HG03521 (cell line): ENCODE results near the gene LBHD1.
"Not testable (repeated sequence)": the region's sequence is repeated elsewhere in the genome, so short reads cannot be mapped to it uniquely, and the experiment has no call there.

ENCODE experiments used
- ATAC-seq: cut with Tn5 transposase; IDR thresholded peaks from one replicate; pipeline ENCODE4 v1.9.1; 2021; ENCODE audit warnings: mild to moderate bottlenecking, moderate library complexity; ENCODE audit not compliant: unreplicated experiment

Gene LBHD1

DNA sequence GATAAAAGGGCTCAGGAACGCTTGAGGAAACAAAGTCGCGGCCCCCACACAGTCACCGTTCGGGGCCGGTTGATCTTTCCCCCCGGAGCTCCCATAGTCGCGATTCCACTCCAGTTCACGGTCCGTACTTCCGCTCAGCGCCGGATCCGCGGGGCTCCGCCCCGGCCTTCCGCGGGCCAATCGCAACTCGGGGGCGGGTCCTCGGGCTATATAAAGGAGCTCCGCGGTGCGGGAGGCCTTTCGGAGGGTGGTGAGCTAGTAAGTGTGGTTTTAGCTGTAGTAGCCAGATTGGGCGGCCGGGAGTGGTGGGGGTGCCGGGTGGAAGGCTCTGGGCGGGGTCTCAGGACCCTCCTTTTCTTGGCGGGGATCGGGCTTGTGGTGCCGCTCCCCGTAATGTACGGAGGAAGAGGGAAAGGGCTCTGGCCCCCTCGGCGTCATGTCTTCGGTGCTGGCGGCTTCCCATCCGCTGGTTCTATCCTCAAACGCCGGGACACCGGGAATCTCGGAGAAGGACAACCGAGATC, 6.9 kb downstream of the LBHD1 start, which contains the start of the genes C11orf98 and CSKMT:
C11orf98 (minus strand) TSS at position 136 of the 524 bp plus-strand sequence; CDS start at position 95, 41 bp downstream.
CSKMT (plus strand) TSS at position 238 of the 524 bp plus-strand sequence. CDS start 568 bp downstream, outside the sequence.
- peak; percentile 73 for ATAC-seq

DNA sequence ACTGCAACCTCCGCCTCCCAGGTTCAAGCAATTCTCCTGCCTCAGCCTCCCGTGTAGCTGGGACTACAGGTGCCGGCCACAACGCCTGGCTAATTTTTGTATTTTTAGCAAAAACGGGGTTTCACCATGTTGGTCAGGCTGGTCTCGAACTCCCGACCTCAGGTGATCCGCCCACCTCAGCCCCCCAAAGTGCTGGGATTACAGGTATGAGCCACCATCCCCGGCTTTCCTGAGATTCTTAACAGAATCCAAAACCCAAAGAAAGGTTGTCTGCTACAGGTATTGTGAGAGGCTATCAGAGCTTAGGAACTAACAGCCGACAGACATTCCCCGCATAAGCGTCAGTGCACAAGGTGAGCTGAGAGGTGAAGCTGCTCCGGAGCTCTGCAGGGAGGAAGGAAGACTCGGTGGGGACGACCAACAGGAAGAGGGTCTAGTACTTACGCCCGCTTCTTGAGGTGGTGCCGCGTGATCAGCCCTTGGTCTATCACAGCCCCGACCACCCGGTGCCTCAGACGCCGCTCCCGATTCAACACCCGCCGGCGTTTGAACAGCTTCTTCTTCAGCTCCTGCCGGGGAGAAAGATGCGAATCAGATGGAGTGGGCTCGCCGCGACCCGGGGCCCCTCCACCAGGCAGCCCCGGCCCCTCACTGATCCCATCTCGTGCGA, 7.5 kb downstream of the LBHD1 start:
- peak; percentile 28 for ATAC-seq

DNA sequence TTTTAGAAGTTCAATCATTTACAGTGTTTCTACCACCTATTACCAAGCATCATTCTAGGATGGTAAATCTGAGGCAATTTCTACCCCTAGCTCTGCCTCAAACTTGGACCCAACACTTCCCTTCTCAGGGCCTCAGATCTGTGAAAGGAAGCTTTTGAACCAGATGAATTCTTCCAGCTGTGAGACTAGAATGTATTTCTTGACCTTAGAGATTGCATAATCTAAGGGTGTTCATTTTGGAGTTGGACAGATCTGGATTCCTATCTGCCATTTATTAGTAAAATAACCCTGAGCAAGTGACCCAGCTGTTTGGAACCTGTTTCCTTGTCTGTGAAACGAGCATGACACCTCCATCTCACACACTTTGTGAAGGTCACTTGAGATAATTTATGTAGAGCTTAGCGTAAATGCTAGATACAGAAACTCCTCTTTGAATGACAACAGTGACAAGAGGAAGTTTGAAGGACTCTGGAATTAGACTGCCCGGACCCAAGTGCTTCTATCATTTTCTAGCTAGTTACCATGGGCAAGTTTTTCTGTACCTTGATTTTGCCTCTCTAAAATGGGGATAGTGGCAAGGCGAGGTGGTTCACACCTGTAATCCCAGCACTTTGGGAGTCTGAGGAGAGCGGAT, 15.2 kb downstream of the LBHD1 start:
- ATAC-seq = no peak

DNA sequence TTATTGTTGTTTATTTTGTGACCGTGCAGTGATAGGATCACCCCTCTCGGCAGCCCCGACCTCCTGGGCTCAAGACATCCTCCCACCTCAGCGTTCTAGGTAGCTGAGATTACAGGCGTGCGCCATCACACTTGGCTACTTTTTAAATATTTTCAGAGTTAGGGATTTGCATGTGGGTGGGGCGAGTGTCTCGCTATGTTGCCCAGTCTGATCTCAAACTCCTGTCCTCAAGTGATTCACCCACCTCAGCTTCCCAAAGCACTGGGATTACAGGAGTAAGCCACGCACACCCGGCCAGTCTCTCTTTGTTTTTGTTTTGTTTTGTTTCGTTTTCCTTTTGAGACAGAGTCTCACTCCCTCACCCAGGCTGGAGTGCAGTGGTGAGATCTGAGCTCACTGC, 17.8 kb downstream of the LBHD1 start:
- ATAC-seq = no peak

DNA sequence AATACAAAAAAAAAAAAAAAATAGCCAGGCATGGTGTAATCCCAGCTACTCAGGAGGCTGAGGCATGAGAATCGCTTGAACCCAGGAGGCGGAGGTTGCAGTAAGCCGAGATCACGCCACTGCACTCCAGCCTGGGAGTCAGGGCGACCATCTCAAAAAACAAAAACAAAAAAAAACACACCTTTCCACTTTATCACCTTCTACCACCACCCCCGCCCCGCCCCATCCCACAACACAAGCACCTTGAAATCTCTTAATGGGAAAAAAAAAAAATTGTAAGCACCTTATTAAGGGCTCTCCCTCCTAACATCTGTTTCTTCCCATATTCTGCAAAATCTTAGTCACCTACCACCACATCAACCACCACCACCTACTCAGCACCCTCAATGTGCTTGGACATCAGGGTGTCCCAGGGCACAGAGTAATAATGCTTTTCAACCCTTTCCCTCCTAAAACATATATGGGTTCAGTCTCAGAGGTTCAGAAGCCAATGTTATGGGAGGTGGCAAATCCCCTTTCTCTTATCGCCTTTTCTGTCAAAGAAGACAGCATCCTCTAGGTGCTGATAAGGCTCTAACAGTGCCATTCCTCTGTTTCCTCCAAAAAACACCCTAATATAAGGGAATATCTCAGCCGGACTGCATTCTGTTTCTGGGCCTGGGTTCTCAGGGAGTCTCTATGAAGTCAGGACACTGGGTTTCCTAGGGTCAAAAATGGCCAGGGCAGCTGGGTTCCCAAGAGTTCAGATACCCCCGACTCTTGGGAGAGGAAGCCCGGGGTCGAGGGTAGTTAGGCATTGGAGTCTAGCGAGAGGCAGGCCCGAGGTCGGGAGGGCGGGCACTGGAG, 19.7 kb downstream of the LBHD1 start:
- no peak for ATAC-seq

DNA sequence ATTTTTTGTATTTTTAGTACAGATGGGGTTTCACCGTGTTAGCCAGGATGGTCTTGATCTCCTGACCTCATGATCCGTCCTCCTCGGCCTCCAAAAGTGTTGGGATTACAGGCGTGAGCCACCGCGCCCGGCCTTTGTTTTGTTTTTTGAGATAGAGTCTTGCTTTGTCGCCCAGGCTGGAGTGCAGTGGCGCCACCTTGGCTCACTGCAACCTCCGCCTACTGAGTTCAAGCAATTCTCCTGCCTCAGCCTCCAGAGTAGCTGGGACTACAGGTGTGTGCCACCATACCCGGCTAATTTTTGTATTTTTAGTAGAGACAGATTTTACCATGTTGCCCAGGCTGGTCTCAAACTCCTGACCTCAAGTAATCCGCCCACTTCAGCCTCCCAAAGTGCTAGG, 21.8 kb downstream of the LBHD1 start:
- not testable (repeated sequence) for ATAC-seq

DNA sequence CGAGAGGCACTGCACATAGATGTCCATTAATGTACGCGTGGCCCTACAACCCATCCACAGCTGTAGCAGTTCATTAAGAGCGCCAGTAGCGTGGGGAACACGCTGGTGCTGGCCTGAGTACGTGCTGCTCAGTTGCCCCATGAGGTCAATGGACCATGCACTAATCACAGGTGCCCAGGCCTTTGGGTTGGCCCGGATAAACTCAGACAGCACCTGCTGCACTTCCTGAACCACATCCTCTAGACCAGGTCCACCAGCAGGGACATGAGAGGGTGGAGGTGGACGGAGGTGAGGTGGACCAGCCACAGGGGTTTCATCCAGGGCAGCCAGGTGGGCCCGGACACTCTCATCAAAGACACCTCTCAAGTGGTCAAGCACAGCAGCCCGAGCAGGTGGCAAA, 22.6 kb downstream of the LBHD1 start:
- no peak for ATAC-seq

DNA sequence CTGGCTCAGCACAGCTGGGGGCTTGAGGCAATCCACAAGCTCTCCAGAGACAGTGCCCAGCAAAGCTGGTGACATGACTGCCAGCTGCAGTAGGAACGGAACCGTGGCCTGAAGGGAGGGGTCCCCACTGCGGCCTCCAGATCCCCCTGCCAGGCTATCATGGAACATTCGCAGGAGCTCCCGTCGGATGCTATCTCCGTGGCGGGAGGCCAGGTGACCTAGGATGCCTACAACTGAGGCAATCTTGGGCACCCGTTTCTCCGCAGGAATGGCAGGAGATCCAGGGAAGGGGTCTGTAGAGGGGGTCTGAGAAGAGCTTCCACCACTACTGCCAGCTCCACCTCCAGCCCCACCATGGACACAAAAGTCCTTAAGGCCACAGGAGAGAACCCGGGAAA, 23.1 kb downstream of the LBHD1 start:
- no peak for ATAC-seq

DNA sequence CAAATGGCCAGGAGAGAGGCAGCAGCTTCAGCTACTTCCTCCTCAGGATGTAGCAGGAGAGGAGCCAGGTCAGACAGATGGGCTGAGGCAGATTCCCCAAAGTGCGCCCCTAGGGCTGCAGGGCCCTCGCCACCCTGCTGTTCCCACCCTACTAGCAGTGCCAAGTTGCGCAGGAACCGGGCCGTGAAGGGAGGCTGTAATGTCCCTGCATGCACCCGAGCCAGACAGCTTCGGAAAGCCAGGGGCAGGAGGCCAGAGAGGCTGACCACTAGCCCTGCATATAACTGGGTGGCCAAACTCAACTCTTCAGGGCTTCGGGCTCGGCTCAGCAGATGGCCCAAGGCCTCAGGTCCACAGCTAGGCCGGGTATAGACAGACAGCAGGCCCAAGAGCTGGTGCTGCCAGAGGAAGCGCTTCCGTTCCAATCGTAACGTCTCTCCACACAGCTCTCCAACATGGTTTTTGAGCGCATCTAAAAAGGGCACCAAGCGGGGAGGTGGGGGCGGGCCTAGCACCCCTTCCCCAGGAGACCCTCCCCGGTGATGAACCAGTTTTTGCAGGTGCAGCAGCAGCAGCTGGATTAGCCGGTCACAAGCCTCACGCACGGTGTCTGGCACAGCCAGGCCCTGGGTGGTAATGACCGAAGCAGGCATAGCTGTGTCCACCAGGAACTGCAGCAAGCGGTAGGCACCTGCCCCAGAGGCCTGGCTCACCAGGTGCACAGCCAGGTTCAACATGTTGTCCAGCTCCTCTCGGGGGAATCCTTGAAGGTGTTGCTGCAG, 23.7 kb downstream of the LBHD1 start:
- no peak for ATAC-seq

DNA sequence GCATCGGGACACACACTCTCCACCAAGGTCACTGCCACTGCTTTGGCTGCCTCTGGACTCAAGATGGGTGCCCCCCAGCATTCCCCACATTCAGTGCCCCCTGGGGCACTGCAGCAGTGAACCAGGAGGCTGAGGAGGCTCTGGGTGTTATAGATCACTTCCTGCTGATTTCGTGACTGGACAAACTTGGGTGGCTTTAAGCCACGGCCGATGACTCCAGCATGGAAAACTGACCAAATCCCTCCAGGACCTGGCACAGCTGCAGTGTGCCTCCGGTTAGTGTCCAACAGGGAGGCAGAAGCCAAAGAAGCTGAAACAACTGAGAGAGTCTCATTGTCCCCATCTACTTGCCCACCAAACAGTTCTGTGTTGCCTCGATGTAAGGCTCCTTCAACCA, 24.5 kb downstream of the LBHD1 start:
- no peak for ATAC-seq

DNA sequence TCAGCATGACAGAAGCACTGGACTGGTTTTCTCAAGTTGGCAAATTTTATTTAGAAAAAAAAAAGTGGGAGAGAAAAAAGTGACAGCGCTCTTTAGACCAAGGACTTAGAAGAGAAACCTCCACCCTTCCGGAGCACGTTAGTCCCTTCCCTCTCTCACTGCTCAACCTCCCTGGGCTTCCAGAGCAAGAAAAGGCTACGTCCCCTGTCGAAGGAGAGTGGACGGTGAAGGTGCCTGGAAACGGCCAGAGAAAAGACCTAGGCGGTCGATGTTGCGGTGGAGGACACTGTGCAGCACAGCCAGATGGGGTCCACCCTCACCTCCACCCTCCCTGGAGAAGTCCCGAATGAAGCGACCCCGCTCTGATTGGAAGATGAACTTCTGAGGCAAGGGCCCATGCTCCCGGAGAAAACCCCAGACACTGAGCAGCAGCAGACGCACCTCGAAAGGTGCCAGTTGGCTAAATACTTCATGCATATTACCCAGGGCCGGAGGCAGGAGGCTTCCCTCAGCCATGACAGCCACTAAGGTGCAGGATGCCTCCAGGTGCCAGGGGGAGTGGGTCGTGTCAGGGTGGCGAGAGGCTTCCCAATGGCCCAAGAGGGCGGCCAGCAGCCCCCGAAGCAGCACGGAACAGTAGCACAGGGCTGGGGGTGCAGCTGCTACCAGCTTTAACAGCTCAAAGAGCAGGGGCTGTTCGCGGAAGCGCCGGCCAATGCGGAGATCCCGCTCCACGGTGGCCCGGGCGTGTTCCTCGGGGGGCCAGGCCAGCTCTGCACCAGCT, 25.1 kb downstream of the LBHD1 start:
- ATAC-seq = no peak

DNA sequence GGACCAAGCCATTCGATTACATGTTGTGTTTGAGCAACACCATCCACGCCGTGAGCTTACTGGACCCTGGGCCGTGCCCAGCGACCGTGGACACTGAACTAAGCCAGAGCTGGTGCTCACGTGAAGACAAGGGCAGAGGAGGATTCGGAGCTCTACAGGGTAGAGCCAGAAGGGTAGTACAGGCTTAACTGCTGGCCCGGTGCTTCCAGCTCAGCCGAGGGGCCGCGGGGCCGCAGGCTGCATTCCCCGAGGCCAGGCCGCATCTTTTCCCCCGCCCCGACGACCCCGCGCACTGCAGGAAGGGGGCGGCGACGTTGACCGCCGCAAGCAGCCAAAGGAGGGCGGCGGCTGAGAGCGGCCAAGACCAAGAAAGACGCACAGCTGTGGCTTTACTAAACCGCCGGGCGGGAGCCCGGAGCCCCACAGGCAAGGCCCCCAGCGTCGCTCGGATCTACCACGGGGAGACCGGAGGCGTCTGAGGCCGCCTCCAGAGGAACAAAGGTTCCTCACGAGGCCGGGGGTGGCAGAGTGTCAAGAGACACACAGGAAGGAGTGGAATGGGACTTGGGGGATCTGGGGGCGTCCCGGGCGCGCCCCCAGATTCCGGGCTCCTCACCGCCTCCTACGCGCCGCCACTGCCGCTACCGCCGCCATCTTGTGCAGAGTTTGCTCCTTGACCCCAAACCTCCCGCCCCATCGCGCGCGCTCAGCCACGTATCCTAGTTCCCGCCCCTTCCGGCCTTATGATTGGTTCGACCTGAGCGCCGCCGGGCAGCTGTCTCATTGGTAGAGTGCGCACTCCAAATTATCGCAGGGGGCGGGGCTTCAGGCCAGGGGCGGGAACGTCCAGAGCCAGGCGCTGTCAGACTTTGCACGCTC, 25.9 kb downstream of the LBHD1 start, which contains the start of gene GANAB:
GANAB (minus strand) TSS at position 668 of the 879 bp plus-strand sequence; CDS start at position 654, 14 bp downstream.
- ATAC-seq = peak; percentile 95

DNA sequence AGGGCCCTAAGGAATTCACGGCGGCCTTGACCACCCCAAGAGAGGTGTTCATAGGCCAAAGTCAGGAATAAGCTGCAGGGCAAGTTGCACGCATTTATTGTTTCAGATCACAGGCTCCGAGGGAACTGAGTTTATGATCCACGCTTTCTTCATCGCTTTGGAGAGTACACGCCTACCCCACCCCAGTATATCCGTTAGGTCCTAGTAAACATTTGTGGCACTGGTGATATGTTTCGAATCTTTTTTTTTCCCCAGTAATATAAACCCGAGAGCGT, 26.5 kb downstream of the LBHD1 start:
- ATAC-seq = no peak

DNA sequence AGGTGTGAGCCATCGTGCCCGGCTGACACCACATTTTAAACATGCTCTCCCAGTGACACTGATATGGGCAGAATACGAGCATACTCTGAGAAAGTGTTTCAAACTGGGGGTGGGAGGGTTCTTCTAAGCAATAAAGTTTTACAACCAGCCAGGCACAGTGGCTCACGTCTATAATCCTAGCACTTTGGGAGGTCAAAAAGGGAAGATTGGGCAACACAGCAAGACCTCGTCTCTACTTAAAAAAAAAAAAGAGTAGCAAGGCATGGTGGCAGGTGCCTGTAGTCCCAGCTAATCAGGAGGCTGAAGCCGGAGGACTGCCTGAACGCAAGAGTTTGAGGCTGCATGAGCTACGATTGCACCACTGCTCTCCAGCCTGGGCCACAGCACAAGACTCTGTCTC, 27.8 kb downstream of the LBHD1 start:
- ATAC-seq = no peak

DNA sequence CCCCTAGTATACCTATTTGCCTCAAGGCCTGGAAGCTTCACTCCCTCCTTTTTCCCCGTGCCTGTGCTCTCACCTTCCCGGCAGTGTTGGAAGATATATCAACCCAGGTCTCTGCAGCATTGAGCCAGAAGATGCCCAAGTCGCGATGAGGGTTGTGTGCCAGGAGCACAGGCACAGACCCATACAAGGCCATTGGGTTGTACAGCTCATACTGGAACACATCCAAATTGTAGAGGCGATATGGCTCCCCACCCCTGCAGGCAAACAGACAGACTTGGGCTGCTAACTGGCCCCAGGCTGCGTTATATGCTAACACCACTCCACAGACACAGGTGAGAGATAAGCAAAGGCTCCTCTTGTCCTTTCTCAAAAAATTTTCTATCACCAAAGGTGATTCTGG, 39.6 kb downstream of the LBHD1 start:
- ATAC-seq = no peak

DNA sequence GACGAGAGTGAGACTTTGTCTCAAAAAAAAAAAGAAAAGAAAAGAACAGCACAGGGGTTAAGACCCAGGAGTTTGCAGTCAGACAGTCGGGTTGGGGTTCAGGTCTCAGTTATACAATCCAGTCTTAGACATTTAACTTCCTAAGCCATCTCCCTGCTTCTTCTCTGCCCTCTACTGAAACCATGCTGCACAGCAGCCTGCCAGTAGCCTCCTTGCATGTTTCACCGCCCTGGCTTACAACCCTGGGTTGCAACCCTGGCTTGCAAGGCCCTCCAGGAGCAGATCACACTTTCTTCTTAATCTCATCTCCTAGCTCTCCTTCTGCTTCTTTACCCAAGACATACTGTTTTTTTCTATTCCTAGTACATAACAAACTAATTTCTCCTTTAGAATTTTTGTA, 44.4 kb downstream of the LBHD1 start:
- ATAC-seq = no peak

DNA sequence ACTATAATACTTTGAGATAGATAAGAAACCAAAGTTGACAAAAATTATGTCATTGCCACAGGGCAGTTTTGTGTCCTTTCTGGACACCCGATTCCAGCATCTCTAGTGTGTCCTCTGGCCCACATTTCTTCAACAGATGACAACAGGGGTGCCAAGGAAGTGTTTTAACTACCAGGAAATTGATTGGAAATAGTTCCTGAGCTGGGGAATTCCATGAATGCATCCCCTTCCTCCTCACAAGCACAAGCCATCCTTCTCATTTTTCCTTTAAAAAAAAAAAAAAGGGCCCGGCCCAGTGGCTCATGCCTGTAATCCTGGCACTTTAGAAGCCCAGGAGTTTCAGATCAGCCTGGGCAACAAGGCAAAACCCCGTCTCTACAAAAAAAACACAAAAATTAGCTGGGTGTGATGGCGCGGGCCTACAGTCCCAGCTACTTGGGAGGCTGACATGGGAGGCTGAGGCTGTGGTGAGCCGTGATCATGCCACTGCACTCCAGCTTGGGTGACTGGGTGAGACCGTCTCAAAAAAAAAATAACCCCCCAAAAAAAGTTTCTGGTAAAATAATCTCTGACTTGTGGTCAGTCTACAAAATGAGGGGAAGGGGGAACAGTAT, 49.5 kb downstream of the LBHD1 start:
- no peak for ATAC-seq
